ENCODE data around the gene SLTM. TPM values are rescaled to one million over a fixed set of nuclear protein-coding genes. Genes with fewer than 3 reads are reported as not detected.
A peak's percentile ranks its signal among the peaks of the same experiment; 100 is the strongest.
"Not testable (repeated sequence)": the region's sequence is repeated elsewhere in the genome, so short reads cannot be mapped to it uniquely, and the experiment has no call there.

The SLTM gene
- total and polyA plus RNA-seq, 5 donors from 2014 or later, result 43.6 to 232 (median 54.6) TPM

DNA sequence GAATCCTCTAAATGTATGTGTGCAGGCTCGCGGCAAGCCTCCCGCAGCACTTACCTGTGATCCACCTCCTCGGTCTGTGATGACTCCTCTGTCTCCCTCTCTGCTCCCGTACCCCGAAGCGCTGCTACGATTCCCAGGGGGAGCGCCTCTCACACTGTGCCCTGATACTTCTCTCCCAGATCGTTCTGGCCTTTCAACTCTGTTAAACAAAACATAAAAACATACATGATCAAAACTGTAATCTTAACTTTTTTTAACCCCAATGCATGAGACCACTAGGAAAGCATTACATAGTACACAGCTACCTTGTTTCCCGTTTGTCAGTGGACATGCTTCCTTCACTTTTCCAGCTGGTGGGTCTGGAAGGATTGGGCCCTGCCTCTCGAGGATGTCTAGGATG is 46.6 kb downstream of the SLTM start:
- DNase-seq (no peak), ATAC-seq (ENCODE audit: low read depth in 2 of 2) (no peak)
- Mint-ChIP-seq H3K4me1 (peaks cover 0 to 9% (median 5%) of the 10 kb centered on the region in 4 donors), H3K9me3 (no peaks in the 10 kb centered on the region), H3K27me3 (no peaks in the 10 kb centered on the region), H3K27ac (peak overlapping the region in 1 of 3 donors; percentile 74), H3K36me3 (peaks cover 76% of the 10 kb centered on the region), H3K4me3 (no peak overlapping the region)
- Histone ChIP-seq H3K4me3 (ENCODE audit: low read depth, low read length) (no peak overlapping the region), H3K27ac (ENCODE audit: insufficient read depth, low read length, poor library complexity, severe bottlenecking) (no peak overlapping the region), H3K4me1 (ENCODE audit: control insufficient read depth, insufficient read depth, low read length, poor library complexity, severe bottlenecking) (no peaks in the 10 kb centered on the region), H3K36me3 (ENCODE audit: control insufficient read depth, insufficient read depth, low read length) (peaks cover 95% of the 10 kb centered on the region), H3K27me3 (ENCODE audit: control insufficient read depth, insufficient read depth, low read length) (no peaks in the 10 kb centered on the region), H3K9me3 (ENCODE audit: control insufficient read depth in 2 of 2, low read length in 2 of 2) (no peaks in the 10 kb centered on the region)

DNA sequence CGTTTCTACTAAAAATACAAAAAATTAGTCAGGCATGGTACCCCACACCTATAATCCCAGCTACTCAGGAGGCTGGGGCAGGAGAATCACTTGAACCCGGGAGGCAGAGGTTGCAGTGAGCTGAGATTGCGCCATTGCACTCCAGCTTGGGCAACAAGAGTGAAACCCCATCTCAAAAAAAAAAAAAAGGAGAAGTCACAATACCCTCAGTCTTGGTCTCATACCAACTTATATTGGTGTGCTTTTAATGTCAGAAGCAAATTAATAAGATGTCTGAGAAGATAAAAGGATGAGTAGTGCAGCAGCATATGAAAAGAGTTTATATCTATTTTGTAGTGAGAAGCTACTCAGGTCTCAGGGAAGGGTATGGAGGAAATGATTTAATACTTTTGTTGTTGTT is 49.6 kb downstream of the SLTM start:
- H3K4me1 ChIP-seq (ENCODE audit: control insufficient read depth, insufficient read depth, low read length, poor library complexity, severe bottlenecking); DNase-seq; H3K4me3 ChIP-seq (ENCODE audit: low read depth, low read length); H3K4me3 Mint-ChIP-seq; H3K27ac ChIP-seq (ENCODE audit: insufficient read depth, low read length, poor library complexity, severe bottlenecking); H3K9me3 Mint-ChIP-seq; ATAC-seq (ENCODE audit: low read depth in 2 of 2); H3K9me3 ChIP-seq (ENCODE audit: control insufficient read depth in 2 of 2, low read length in 2 of 2); H3K27me3 ChIP-seq (ENCODE audit: control insufficient read depth, insufficient read depth, low read length); H3K27me3 Mint-ChIP-seq; H3K4me1 Mint-ChIP-seq: not testable (repeated sequence)
- Mint-ChIP-seq H3K36me3 (peaks cover 73% of the 10 kb centered on the region), H3K27ac (peak overlapping the region in 1 of 3 donors; percentile 78)
- peaks cover 94% of the 10 kb centered on the region for H3K36me3 ChIP-seq (ENCODE audit: control insufficient read depth, insufficient read depth, low read length)

DNA sequence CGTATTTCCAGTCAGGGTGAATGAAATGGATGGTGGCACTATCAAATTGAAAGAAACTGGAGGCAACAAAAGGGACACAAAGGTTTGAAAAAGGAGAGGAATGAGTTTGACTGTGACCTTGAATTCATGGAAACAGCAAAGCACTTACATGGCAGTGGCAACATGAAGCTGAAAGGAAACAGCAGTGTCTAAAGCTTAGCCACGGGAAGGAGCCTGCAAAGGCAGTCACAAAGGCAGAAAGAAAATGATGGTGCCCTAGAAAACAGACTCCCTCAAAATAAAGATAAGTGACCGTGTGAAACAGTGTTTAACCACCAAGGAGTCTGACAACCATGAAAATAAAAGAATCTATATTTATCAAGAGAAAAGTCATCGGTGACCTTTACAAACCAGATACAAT is 51.2 kb downstream of the SLTM start:
- H3K36me3 ChIP-seq (ENCODE audit: control insufficient read depth, insufficient read depth, low read length), result peaks cover 89% of the 10 kb centered on the region
- no peak overlapping the region for H3K27ac ChIP-seq (ENCODE audit: insufficient read depth, low read length, poor library complexity, severe bottlenecking)
- no peaks in the 10 kb centered on the region for H3K9me3 Mint-ChIP-seq
- no peak overlapping the region for H3K4me3 Mint-ChIP-seq
- peaks cover 0 to 9% (median 5%) of the 10 kb centered on the region in 4 donors for H3K4me1 Mint-ChIP-seq
- peak overlapping the region in 1 of 3 donors; percentile 55 for H3K27ac Mint-ChIP-seq
- no peaks in the 10 kb centered on the region for H3K4me1 ChIP-seq (ENCODE audit: control insufficient read depth, insufficient read depth, low read length, poor library complexity, severe bottlenecking)
- no peaks in the 10 kb centered on the region for H3K9me3 ChIP-seq (ENCODE audit: control insufficient read depth in 2 of 2, low read length in 2 of 2)
- no peaks in the 10 kb centered on the region for H3K27me3 ChIP-seq (ENCODE audit: control insufficient read depth, insufficient read depth, low read length)
- DNase-seq, result no peak
- no peak overlapping the region for H3K4me3 ChIP-seq (ENCODE audit: low read depth, low read length)
- peaks cover 63% of the 10 kb centered on the region for H3K36me3 Mint-ChIP-seq
- H3K27me3 Mint-ChIP-seq, result no peaks in the 10 kb centered on the region
- ATAC-seq (ENCODE audit: low read depth in 2 of 2), result no peak

DNA sequence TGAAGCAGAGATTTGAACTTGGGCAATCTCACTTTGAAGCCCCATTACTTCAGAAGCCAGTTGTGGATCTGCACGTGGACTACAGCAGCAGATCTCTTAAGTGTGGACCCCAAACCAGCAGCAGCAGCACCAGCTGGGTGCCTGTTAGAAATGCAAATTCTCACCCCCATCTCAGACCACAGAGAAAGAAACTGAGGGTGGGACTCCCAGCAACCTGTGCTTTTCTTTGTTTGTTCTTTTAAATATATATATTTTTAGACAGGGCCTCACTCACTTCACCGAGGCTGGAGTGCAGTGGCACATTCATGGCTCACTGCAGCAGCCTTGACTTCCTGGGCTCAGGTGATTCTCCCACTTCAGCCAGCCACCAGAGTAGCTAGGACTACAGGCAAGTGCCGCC is 53.2 kb downstream of the SLTM start:
- H3K9me3 ChIP-seq (ENCODE audit: control insufficient read depth in 2 of 2, low read length in 2 of 2), result no peaks in the 10 kb centered on the region
- no peak overlapping the region for H3K27ac Mint-ChIP-seq
- H3K4me1 ChIP-seq (ENCODE audit: control insufficient read depth, insufficient read depth, low read length, poor library complexity, severe bottlenecking), result no peaks in the 10 kb centered on the region
- H3K36me3 Mint-ChIP-seq, result peaks cover 55% of the 10 kb centered on the region
- H3K4me1 Mint-ChIP-seq, result peaks cover 0 to 9% (median 6%) of the 10 kb centered on the region in 4 donors
- H3K9me3 Mint-ChIP-seq, result no peaks in the 10 kb centered on the region
- peaks cover 77% of the 10 kb centered on the region for H3K36me3 ChIP-seq (ENCODE audit: control insufficient read depth, insufficient read depth, low read length)
- DNase-seq (no peak), ATAC-seq (ENCODE audit: low read depth in 2 of 2) (no peak)
- no peak overlapping the region for H3K27ac ChIP-seq (ENCODE audit: insufficient read depth, low read length, poor library complexity, severe bottlenecking)
- no peaks in the 10 kb centered on the region for H3K27me3 Mint-ChIP-seq
- no peak overlapping the region for H3K4me3 ChIP-seq (ENCODE audit: low read depth, low read length)
- H3K4me3 Mint-ChIP-seq, result no peak overlapping the region
- no peaks in the 10 kb centered on the region for H3K27me3 ChIP-seq (ENCODE audit: control insufficient read depth, insufficient read depth, low read length)

DNA sequence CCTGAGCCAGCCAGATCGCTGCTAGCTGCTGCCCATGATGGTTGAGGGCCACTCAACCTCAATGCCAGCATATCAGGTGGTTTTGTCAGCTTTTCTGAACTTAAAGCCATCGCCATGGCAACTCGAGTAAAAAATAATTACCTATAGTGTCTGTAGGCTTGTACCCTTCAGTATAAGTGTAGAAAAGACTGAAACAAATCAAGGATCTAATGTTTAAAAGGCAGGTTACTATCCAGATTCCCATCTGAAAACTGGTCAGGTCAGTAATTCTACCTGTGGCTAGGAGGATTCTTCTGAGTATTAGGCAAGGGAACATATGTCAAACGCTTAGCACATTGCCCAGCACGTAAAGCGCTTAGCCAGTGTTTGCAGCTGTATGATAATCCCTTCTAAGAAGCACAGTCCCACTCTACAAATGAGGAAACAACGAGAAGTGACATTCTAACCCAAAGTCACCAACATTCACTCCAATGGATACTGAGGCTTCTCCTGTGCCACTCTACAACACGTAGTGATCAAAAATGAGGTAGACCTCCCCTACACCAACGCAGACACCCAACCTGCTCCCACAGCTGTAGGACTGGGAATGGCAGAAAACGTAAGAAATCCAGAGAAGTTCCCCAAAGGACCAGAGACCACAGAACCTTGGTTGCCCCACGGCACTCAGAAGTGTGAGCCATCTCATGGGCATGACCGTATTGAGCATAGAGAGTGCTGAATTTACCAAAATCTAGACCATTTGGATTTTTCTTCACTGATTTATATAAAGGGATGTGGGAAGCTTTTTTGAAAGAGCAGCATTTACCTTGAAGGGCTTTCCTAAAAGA is 55.3 kb downstream of the SLTM start:
- H3K27me3 ChIP-seq (ENCODE audit: control insufficient read depth, insufficient read depth, low read length), result no peaks in the 10 kb centered on the region
- H3K27ac ChIP-seq (ENCODE audit: insufficient read depth, low read length, poor library complexity, severe bottlenecking), result no peak overlapping the region
- peaks cover 57% of the 10 kb centered on the region for H3K36me3 ChIP-seq (ENCODE audit: control insufficient read depth, insufficient read depth, low read length)
- Mint-ChIP-seq H3K36me3 (peaks cover 43% of the 10 kb centered on the region), H3K27ac (no peak overlapping the region), H3K4me1 (peaks cover 0 to 13% (median 6%) of the 10 kb centered on the region in 4 donors), H3K9me3 (no peaks in the 10 kb centered on the region), H3K27me3 (no peaks in the 10 kb centered on the region), H3K4me3 (no peak overlapping the region)
- ATAC-seq (ENCODE audit: low read depth in 2 of 2) (no peak), DNase-seq (no peak)
- H3K9me3 ChIP-seq (ENCODE audit: control insufficient read depth in 2 of 2, low read length in 2 of 2), result no peaks in the 10 kb centered on the region
- H3K4me3 ChIP-seq (ENCODE audit: low read depth, low read length), result no peak overlapping the region
- H3K4me1 ChIP-seq (ENCODE audit: control insufficient read depth, insufficient read depth, low read length, poor library complexity, severe bottlenecking), result no peaks in the 10 kb centered on the region

DNA sequence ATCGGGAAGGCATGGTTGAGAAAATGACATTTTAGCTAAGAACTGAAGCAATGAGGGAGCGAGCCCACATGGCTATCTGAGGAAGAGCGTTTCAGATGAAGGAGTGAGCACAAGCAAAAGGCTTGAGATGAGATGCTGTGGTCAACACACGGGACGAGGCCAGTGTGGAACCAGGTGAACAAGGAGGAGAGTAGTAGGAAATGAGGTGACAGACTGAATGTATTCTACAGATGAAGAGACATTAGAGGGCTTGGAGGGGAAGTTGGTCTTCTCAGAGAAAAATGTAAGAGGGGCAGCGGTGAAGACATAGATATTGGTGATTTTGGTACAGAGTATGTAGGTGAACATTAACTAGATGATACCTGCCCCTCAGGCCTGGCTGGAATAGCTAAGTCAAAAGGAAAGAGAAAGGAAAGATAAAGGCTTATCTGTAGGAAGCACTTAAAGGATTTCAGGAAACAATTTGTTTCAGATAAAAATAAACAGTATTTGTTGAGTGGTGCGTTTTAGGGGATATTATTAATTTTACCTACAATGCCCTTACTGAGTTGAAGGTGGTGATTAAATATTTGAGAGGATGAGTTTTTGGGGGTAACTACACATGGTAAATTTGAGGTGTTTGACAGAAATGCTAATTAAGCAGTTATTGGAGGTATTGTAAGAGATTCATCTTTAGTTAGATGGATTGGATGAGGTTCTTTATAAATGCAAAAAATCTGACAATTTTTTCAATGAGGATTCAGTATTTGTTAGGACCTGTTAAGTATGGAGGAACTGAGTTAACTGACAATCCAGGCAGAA is 57.0 kb downstream of the SLTM start:
- Mint-ChIP-seq H3K4me1 (peaks cover 0 to 8% (median 3%) of the 10 kb centered on the region in 4 donors), H3K4me3 (no peak overlapping the region)

DNA sequence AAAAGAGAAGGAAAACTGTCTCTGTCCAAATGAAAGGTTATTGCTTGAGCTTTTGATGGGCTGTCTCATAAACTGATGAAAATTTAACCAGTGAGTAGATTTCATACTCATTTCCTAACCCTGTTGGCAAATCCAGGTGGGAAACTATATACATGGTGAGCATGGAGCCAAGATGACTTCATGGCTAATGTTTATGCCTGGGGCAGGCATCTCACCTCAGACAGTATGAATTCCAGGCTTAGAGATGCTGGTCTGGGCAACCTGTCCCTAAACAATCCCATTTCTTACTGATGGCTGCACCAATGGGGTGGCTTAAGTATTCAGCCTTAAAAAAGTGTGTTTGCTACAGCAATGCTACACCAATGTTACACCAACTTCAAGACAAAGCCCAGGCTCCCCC is 58.1 kb downstream of the SLTM start:
- H3K4me1 Mint-ChIP-seq, result peaks cover 0 to 8% (median 3%) of the 10 kb centered on the region in 4 donors
- no peak overlapping the region for H3K27ac Mint-ChIP-seq
- Histone ChIP-seq H3K36me3 (ENCODE audit: control insufficient read depth, insufficient read depth, low read length) (peaks cover 31% of the 10 kb centered on the region), H3K27ac (ENCODE audit: insufficient read depth, low read length, poor library complexity, severe bottlenecking) (no peak overlapping the region), H3K27me3 (ENCODE audit: control insufficient read depth, insufficient read depth, low read length) (no peaks in the 10 kb centered on the region), H3K9me3 (ENCODE audit: control insufficient read depth in 2 of 2, low read length in 2 of 2) (no peaks in the 10 kb centered on the region), H3K4me3 (ENCODE audit: low read depth, low read length) (no peak overlapping the region), H3K4me1 (ENCODE audit: control insufficient read depth, insufficient read depth, low read length, poor library complexity, severe bottlenecking) (no peaks in the 10 kb centered on the region)
- no peak overlapping the region for H3K4me3 Mint-ChIP-seq
- H3K36me3 Mint-ChIP-seq, result peaks cover 25% of the 10 kb centered on the region
- H3K27me3 Mint-ChIP-seq, result no peaks in the 10 kb centered on the region
- ATAC-seq (ENCODE audit: low read depth in 2 of 2) (no peak), DNase-seq (no peak)
- H3K9me3 Mint-ChIP-seq, result no peaks in the 10 kb centered on the region

More for the DNA sequence above, 57.0 kb downstream of the SLTM start:
- Mint-ChIP-seq H3K27me3 (no peaks in the 10 kb centered on the region), H3K36me3 (peaks cover 31% of the 10 kb centered on the region), H3K9me3 (no peaks in the 10 kb centered on the region), H3K27ac (peak overlapping the region in 2 of 3 donors; percentile 22 to 74)
- no peaks in the 10 kb centered on the region for H3K4me1 ChIP-seq (ENCODE audit: control insufficient read depth, insufficient read depth, low read length, poor library complexity, severe bottlenecking)
- ATAC-seq (ENCODE audit: low read depth in 2 of 2) (no peak), DNase-seq (no peak)
- H3K4me3 ChIP-seq (ENCODE audit: low read depth, low read length), result no peak overlapping the region
- no peaks in the 10 kb centered on the region for H3K9me3 ChIP-seq (ENCODE audit: control insufficient read depth in 2 of 2, low read length in 2 of 2)
- peaks cover 42% of the 10 kb centered on the region for H3K36me3 ChIP-seq (ENCODE audit: control insufficient read depth, insufficient read depth, low read length)
- no peaks in the 10 kb centered on the region for H3K27me3 ChIP-seq (ENCODE audit: control insufficient read depth, insufficient read depth, low read length)
- no peak overlapping the region for H3K27ac ChIP-seq (ENCODE audit: insufficient read depth, low read length, poor library complexity, severe bottlenecking)

Data from CD4-positive, CD25-positive, alpha-beta regulatory T cell (primary cell).